HFF-Myc (cell line): ENCODE data around the gene CDKN2B-AS1.
A peak's percentile ranks its signal among the peaks of the same experiment; 100 is the strongest.

Source experiments
- DNase-seq: peaks from one replicate; pipeline ENCODE4 v3.0.0-alpha.2; 2011; ENCODE audit warnings: low read depth; ENCODE audit errors: extremely low read depth
- H3K4me3 ChIP-seq: replicated peaks from 2 replicates; pipeline ENCODE4 v1.5.1; 2011; ENCODE audit warnings: low read depth, mild to moderate bottlenecking, control low read depth, low read length
- CTCF ChIP-seq: IDR thresholded peaks from 2 replicates; pipeline ENCODE4 v1.5.1; 2012; ENCODE audit warnings: mild to moderate bottlenecking, low read depth, low read length, control low read depth; ENCODE audit errors: missing control alignments

Gene CDKN2B-AS1

GRCh38 chr9:21970800-21971640 is 23.6 kb upstream of the CDKN2B-AS1 start:
- H3K4me3 ChIP-seq, result no peak overlapping the region
- no peak for TF ChIP-seq CTCF
- no peak for DNase-seq

GRCh38 chr9:21972361-21972760 is 22.2 kb upstream of the CDKN2B-AS1 start:
- H3K4me3 ChIP-seq, result no peak overlapping the region
- DNase-seq, result no peak
- no peak for TF ChIP-seq CTCF

- no peak for DNase-seq
- no peak for TF ChIP-seq CTCF
- H3K4me3 ChIP-seq, result peak overlapping the region; percentile 57
Measured at GRCh38 chr9:21974343-21974721, 20.3 kb upstream of the CDKN2B-AS1 start.

- TF ChIP-seq CTCF, result no peak
- H3K4me3 ChIP-seq, result peak overlapping the region; percentile 57
- DNase-seq, result no peak
Measured at GRCh38 chr9:21974722-21975409, 19.7 kb upstream of the CDKN2B-AS1 start.

- no peak for TF ChIP-seq CTCF
- H3K4me3 ChIP-seq, result no peak overlapping the region
- DNase-seq, result no peak
Measured at GRCh38 chr9:21976334-21976875, 18.2 kb upstream of the CDKN2B-AS1 start.

GRCh38 chr9:21982391-21982790 is 12.2 kb upstream of the CDKN2B-AS1 start:
- DNase-seq, result no peak
- TF ChIP-seq CTCF, result no peak
- H3K4me3 ChIP-seq, result no peak overlapping the region
